HCT116 (cell line): ENCODE results near the gene SUGP1.

Experiments used
- EGR1 ChIP-seq: IDR thresholded peaks from 2 replicates; pipeline ENCODE4 v1.6.1; 2012; ENCODE audit warnings: low read depth
- EZH2 ChIP-seq: fragments of 200-600 bp; sonication (generic); IDR thresholded peaks from 2 replicates; pipeline ENCODE4 v1.6.1; 2017; ENCODE audit warnings: antibody characterized with exemption, mixed run types
- JUND ChIP-seq: IDR thresholded peaks from 2 replicates; pipeline ENCODE4 v1.6.1; 2012
- POLR2A ChIP-seq: IDR thresholded peaks from 2 replicates; pipeline ENCODE4 v1.7.0; 2011; ENCODE audit warnings: borderline replicate concordance; ENCODE audit not compliant: insufficient read depth, insufficient read length; ENCODE audit errors: extremely low read depth
- POLR2AphosphoS5 ChIP-seq: IDR thresholded peaks from 2 replicates; pipeline ENCODE4 v1.6.1; 2011; ENCODE audit warnings: mild to moderate bottlenecking, low read depth, low read length, moderate library complexity
- RAD21 ChIP-seq: IDR thresholded peaks from 2 replicates; pipeline ENCODE4 v1.6.1; 2012; ENCODE audit warnings: low read depth, mild to moderate bottlenecking
- YY1 ChIP-seq: IDR thresholded peaks from 2 replicates; pipeline ENCODE4 v1.6.1; 2011; ENCODE audit warnings: low read length, low read depth, moderate library complexity, mild to moderate bottlenecking; ENCODE audit not compliant: insufficient replicate concordance; ENCODE audit errors: extremely low read depth
- ZNF274 ChIP-seq: fragments of 200-500 bp; sonication (Bioruptor generic); IDR thresholded peaks from 2 replicates; pipeline ENCODE4 v1.6.1; 2014; ENCODE audit warnings: mild to moderate bottlenecking, low read depth, low read length, inconsistent platforms
- TF ChIP-seq, protein P1 (sequence below), 3 experiments: fragments of 200-600 bp in 1 of 3; sonication (generic) in 1 of 3; IDR thresholded peaks in 2 of 3; conservative IDR thresholded peaks in 1 of 3; 2 replicates each; pipeline ENCODE4 v1.5.1; 2012 to 2017; ENCODE audit warnings: low read depth in 2 of 3, low read length in 2 of 3, antibody characterized with exemption in 1 of 3, borderline replicate concordance in 1 of 3, control low read depth in 1 of 3, mild to moderate bottlenecking in 1 of 3, mixed read lengths in 1 of 3, mixed run types in 1 of 3, moderate library complexity in 1 of 3; ENCODE audit not compliant: insufficient read depth in 1 of 3
- TF ChIP-seq, protein P2 (sequence below): IDR thresholded peaks from 2 replicates; pipeline ENCODE4 v1.6.1; 2012
- TF ChIP-seq, protein P3 (sequence below): IDR thresholded peaks from 2 replicates; pipeline ENCODE4 v1.6.1; 2012; ENCODE audit warnings: low read depth

DNA sequence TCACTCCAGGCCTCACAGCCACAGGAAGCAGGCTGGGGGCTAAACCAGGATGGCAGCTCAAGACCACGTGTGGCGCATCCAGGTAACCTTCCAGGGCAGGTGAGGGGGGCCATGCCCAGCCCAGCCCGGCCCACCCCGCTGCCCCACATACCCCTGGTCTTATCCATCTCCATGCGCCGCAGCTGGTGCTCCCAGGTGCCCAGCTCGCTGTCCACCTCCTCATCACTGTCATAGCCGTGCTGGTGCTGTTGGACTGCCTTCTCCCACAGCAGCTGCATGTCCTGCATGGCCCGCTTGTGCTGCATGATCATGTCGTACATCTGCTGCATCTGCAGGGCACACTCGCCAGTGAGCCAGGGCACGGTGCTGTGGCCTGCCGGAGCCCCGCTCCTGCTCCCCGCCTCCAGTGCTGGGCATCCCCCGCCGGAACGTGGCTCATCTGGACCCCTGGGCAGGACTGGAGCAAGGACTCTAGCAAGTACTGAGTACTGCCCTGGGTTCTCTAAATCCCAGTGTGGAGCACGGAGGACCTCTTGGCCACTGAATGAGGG is 41.2 kb downstream of the SUGP1 start:
- TF ChIP-seq POLR2A = no peak
- no peak for TF ChIP-seq POLR2AphosphoS5
- TF ChIP-seq, protein P1, sequence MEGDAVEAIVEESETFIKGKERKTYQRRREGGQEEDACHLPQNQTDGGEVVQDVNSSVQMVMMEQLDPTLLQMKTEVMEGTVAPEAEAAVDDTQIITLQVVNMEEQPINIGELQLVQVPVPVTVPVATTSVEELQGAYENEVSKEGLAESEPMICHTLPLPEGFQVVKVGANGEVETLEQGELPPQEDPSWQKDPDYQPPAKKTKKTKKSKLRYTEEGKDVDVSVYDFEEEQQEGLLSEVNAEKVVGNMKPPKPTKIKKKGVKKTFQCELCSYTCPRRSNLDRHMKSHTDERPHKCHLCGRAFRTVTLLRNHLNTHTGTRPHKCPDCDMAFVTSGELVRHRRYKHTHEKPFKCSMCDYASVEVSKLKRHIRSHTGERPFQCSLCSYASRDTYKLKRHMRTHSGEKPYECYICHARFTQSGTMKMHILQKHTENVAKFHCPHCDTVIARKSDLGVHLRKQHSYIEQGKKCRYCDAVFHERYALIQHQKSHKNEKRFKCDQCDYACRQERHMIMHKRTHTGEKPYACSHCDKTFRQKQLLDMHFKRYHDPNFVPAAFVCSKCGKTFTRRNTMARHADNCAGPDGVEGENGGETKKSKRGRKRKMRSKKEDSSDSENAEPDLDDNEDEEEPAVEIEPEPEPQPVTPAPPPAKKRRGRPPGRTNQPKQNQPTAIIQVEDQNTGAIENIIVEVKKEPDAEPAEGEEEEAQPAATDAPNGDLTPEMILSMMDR (IDR thresholded peaks at IDR 0.05 in 2 of 3, conservative IDR thresholded peaks at IDR 0.05 in 1 of 3; ENCODE audit: borderline replicate concordance in 1 of 3, insufficient read depth in 1 of 3, low read depth in 2 of 3, low read length in 2 of 3) = no peak
- TF ChIP-seq, protein P2, sequence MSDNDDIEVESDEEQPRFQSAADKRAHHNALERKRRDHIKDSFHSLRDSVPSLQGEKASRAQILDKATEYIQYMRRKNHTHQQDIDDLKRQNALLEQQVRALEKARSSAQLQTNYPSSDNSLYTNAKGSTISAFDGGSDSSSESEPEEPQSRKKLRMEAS = no peak
- TF ChIP-seq RAD21 = no peak
- no peak for TF ChIP-seq EZH2
- TF ChIP-seq JUND = no peak
- TF ChIP-seq, protein P3, sequence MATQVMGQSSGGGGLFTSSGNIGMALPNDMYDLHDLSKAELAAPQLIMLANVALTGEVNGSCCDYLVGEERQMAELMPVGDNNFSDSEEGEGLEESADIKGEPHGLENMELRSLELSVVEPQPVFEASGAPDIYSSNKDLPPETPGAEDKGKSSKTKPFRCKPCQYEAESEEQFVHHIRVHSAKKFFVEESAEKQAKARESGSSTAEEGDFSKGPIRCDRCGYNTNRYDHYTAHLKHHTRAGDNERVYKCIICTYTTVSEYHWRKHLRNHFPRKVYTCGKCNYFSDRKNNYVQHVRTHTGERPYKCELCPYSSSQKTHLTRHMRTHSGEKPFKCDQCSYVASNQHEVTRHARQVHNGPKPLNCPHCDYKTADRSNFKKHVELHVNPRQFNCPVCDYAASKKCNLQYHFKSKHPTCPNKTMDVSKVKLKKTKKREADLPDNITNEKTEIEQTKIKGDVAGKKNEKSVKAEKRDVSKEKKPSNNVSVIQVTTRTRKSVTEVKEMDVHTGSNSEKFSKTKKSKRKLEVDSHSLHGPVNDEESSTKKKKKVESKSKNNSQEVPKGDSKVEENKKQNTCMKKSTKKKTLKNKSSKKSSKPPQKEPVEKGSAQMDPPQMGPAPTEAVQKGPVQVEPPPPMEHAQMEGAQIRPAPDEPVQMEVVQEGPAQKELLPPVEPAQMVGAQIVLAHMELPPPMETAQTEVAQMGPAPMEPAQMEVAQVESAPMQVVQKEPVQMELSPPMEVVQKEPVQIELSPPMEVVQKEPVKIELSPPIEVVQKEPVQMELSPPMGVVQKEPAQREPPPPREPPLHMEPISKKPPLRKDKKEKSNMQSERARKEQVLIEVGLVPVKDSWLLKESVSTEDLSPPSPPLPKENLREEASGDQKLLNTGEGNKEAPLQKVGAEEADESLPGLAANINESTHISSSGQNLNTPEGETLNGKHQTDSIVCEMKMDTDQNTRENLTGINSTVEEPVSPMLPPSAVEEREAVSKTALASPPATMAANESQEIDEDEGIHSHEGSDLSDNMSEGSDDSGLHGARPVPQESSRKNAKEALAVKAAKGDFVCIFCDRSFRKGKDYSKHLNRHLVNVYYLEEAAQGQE = no peak
- no peak for TF ChIP-seq YY1
- no peak for TF ChIP-seq EGR1
- no peak for TF ChIP-seq ZNF274
